HG03175 (cell line): Measurements from ENCODE around the gene IQSEC3.
A peak's percentile ranks its signal among the peaks of the same experiment; 100 is the strongest.
"Not testable (repeated sequence)": the region's sequence is repeated elsewhere in the genome, so short reads cannot be mapped to it uniquely, and the experiment has no call there.

Experiments used
- ATAC-seq: cut with Tn5 transposase; IDR thresholded peaks from one replicate; pipeline ENCODE4 v1.9.1; 2021; ENCODE audit warnings: mild to moderate bottlenecking, moderate library complexity; ENCODE audit not compliant: unreplicated experiment

The IQSEC3 gene

DNA sequence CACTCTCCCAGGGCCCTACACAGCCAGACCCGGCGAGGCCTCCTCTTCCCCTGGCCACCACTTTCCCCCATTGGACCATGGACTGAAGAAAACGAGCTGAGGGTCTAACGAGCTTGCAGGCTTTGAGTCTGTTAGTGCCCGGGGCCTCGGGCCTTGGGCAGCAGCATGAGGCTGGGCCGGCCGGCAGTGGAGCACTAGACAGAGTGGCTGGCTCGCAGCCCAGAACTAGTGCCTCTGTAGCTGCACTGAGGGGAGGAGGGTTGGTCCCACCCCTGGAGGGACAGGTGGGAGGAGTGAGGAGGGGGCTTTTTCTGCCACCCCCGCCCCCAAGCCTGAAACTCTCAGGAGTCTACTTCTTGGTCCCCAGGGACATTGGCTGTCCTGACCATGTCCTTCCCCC, 108.7 kb downstream of the IQSEC3 start:
- ATAC-seq: no peak

DNA sequence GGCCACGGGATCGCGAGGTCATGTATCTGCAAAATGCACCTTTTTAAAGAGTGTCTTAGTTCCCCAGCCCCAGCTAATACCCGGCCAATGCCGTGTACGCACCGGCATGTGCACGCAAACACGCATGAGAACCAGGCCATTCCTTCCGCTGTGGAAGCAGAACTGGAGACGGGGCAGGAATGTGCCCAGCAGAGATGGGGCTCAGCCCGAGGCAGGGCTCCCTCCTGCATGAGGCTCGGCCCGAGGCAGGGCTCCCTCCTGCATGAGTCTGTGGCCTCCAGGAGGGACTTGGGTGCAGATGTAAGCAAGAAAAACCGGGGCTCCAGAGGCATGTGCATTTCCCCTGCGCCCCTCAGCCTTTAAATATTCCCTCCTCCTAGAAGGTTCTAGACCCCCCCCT, 109.2 kb downstream of the IQSEC3 start:
- ATAC-seq: no peak

DNA sequence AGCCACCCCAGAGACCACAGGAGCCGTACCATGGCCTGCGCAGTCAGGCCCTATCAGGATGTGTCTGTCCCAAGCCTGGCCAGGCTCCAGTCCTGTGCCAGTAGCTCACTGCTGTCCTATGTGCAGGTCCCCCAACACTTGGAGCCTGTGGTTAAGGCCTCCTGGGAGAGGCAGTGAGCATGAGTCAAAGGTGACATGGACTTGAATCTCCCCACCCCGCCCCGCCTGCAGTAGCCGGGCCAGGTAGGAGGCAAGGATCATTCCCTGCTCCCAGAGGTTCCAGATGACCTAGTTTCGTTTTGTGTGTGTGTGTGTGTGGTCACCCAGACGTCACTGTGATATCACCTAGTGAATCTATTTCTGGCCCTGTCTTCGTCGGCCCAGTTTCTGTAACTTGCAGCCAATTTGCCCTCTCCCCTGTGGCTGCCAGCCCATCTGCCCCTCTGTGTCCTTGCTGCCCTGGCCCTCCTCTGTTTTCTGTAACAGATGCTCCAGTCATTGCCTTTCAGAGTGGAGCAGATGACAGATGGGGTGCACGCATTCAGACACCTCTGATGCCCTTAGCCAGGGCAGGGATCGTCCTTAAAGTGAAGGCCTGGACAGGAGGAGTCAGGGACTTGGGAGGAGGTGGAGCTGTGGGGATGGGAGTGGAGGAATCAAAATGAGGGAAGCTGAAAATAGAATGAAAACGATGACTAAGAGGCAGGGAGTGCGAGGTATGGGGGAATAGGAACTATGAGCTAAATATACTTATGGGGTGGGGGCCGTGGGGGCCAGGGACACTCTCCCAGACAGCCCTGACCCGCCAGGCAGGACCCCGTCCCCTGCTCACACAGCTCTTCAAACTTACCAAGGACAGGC, 110.0 kb downstream of the IQSEC3 start:
- no peak for ATAC-seq

DNA sequence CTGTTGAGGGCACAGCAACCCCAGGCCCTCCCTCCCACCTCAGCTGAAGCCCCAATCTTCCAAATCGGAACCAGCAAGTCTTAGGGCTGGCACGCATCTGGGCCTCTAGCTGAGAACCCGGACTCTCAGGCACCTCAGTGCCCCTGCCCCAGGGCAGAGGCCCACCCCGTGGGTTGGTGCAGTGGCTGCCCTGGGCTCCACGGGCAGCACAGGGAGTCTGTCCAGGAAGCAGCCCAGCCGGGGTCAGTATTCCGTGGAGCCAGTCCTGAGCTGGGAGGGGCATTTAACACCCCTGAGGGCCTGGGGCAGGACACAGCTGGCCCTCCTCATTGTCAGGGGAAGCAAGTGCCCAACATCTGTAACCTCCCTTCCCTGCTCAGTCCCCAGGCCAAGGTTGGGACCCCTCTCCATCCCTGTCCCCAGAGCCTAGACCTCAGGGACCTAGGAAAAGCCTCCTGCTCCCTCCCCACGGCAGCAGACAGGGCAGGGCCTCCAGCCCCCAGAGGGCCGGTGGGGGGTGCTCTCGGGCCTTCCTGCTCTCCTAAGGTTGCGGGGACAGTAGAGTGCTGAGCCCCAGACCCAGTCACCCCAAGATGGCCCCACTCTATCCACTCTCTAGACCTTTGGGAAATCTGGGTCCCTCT, 110.9 kb downstream of the IQSEC3 start:
- ATAC-seq: no peak

DNA sequence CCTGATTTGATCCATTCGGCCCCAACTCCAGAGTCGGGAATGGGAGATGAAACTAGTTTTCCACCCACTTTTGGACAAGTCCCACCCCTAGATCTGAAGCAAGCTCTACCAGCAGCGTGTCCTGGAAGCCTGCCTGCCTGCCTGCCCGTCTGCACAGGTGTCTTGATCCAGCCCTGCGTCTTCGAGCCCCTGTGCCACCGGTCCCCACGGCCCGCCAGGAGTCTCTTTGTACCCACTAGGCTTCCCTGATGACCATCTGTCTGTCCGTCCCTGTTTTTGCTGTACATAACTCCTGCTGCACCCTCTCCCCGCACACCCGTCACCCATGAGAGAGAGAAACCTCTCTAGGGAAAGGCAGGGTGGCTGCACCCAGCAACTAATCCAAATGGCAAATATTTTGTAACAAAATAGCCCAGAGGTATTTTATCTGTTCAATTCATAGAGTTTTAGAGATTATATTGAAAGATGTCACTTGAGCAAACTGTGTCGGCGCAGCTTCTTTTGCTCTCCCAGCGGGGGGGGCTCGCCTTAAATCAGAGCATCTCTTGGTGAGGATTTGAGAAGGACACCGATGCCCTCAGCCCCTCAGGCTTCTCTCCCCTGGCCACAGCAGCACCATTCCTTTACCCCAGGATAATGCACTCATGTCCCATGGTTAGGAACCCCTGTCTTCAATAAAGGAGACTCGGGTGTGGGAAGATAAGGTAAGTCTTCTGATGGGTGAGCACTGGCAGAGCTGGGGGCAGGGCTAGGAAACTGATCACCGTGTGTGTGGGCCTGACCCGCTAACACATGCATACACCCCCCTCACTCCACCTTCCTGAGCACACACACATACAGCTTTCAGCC, 111.6 kb downstream of the IQSEC3 start:
- no peak for ATAC-seq

DNA sequence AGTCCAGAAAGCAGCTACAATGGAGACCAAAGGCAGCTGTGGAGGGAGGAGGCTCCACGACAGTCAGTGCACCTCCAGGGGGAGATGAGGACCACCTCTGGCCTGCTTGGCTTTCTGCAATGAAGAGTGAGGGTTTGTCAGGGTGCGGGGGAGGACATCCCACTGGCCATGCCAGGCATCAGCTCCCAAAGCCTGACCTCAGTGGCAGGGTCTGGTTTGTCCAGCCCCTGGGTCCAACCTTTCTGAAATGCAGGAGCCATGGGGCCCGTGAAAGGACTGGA, 112.2 kb downstream of the IQSEC3 start:
- ATAC-seq: no peak

DNA sequence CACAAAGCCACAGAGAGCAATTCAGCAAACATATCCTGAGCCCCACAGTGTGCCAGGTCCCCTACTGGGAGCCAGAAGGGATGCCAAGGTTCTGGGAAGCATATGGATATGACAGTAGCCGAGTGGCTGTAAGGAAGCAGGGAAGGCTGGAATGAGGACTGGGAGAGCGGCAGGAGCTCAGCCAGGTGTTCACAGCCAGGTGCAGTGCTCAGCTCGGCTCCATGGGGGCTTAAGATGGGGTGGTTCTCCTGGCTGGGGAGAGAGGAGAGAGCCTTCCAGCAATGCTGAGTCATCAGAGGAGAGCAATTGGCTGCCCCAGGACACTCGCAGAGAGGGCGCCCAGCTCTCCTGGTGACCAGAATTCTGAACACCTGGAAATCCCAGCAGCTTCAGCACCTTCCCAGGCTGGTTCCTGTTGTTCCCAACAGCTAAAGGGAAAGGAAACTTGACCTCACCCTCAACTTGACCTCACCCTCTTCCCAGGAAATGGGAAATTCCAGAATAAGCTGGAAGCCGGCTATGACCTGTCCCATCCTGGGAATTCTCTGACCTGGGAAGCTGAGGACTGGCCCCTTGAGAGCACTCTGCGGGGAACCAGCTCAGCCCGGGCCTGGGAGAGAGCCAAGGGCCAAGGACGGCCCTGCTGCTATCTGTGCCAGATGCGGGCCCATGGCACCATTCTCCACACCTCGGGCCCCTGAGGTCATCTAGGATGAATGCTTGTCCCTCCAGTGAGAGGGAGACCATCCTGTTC, 112.7 kb downstream of the IQSEC3 start:
- no peak for ATAC-seq

DNA sequence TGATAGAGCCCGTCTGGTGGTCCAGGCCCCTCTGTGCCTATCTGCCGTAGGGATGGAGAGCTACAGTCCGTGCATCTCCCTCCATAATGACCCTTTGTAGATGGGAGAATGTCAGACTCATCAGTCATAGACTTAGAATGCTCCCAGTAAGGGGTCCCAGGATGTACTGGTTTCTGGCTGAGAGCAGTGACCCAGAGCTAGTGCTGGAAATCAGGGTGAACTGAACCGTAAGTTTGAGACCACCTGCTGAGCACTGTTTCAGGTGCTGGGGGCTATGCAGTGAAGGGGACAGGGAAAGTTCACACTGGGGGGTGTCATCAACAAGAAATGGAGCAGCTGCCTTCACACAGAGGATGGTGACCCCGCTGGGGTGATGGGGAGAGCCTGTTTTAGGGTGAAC, 113.3 kb downstream of the IQSEC3 start:
- ATAC-seq: no peak

DNA sequence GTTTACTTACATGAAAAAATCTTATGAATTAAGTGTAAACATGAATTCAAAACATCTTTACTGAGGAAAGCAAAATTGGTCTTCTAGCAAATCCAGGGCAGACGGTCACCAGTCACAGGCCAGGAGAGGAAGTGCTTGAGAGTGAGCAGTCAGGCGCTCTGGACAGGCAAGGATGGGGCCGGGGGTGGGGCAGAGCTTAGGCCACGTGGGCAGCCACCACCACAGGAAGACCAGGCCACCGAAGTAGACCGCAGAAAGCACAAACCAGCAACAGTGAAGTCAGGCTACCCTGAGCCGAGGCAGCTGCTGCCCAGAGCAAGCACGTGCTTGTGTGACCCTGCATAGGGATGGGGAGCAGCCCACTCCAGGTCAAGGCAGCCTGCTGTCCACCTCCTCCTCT, 113.9 kb downstream of the IQSEC3 start:
- ATAC-seq: no peak

DNA sequence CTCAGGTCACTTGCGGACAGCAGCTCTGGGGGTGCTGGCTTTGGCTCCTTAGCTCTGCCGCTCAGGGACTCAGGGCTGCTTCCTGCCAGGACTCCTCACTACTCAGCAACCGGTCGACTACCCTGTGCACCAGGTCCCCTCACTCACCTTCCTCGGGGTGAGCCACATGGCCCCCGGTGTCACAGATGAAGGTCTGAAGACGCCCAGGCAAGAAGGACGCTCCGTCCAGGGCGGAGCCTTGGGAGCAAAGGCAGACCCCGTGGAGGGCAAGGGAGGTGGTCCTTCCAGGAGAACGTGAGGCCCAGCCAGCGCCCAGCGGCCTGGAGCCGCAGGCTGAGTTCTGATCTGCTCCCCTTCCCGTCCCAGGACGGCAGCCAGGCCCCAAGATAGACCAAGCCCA, 115.4 kb downstream of the IQSEC3 start:
- no peak for ATAC-seq

DNA sequence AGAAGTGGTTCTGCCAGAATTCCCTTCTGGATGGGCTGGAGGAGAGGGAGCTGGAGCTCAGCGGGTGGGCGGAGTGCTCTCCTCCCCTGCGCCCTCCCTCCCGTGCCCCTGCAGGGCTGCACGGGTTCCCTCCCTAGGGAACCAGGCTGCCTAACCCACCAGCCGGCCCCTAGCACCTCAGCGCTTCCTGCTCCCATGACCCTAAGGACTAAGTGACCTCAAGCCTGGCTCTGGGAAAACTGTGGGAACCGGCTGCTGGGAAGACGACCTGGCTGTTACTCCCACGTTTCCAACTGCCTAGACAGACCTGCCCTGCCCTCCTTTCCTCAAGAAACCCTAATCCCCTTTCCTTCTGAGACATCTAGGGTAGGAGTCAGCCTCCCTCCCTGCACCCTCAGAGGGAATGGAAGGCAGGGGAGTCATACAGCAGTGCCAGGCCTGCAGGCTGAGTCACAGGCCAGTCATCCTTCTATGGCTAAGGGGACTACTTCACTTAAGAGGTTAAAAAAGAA, 115.9 kb downstream of the IQSEC3 start:
- ATAC-seq: no peak

DNA sequence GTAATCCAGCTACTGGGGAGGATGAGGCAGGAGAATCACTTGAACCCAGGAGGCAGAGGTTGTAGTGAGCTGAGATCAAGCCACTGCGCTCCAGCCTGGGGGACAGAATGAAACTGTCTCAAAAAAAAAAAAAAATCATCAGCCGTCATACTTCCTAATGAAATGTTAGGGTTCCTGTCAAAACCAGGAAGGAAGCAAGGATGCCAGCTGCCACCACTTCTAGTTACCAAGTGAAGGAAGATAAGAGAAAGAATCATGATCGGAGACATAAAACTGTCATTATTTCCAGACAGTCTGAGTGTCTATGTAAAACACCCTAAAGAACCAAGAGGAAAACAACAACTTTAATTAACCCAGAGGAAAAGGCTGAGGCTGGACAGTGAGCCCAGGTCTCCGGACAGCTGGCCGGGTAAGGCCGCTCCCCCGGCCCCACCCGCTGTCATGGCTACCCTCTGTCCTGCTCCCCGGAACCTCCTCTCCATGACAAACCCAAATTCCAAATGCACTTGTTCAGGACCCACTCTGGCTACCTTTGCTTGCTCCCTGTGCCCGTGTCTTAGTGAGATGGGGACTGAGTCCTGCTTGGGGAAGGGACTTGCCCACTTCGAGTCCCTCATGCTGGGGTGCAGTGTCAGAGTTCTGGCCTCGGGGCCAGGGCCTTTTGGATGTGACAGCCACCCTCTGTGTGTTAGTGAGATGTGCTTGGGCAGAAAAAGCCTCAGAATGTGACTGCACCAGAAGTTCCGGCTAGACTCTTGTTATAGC, 118.4 kb downstream of the IQSEC3 start:
- no peak for ATAC-seq

DNA sequence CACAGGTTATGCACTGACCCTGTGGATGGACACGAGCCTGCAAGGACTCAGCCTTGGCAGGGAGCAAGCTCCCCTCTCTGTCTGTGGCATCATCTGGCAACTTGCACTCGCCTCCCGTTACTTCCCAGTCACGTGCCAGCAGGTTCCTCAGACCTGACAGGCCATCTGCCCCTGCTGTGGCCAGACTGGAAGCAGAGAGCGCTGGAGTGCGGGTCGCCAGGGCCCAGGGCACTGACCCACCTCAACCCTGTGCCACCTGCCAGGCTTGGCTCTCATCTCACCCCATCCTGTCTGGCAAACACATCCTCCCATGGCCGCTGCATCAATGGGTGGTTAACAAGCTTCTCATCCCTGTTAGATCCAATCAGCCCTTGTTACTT, 119.0 kb downstream of the IQSEC3 start:
- ATAC-seq: no peak

DNA sequence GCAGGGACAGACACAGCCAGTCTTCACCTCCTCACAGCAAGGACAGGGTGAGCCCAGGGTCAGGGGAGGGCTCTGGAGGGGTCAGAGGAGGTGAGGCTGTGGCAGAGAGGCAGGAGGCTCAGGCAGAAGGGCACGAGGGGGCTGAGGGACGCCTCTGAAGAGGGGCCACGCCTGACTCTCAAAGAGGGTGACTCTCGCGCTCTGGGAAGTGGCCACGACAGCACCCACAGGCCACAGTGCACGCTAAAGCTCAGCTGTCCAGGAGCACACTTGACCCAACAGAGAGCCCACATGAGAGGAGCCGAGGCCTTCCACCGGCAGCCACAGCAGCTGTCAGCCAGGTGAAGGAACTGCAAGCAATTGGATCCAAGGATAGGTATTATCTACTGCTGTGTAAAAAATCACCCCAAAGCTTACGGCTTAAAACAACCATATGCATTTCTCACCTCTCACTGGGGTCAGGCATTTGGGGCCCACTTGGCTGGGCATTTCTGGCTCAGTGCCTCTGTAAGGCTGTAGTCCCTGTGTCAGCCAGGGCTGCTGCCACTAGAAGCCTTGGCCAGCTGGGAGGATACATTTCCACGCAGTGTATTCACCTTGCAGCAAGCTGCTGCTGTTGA, 119.5 kb downstream of the IQSEC3 start:
- no peak for ATAC-seq

DNA sequence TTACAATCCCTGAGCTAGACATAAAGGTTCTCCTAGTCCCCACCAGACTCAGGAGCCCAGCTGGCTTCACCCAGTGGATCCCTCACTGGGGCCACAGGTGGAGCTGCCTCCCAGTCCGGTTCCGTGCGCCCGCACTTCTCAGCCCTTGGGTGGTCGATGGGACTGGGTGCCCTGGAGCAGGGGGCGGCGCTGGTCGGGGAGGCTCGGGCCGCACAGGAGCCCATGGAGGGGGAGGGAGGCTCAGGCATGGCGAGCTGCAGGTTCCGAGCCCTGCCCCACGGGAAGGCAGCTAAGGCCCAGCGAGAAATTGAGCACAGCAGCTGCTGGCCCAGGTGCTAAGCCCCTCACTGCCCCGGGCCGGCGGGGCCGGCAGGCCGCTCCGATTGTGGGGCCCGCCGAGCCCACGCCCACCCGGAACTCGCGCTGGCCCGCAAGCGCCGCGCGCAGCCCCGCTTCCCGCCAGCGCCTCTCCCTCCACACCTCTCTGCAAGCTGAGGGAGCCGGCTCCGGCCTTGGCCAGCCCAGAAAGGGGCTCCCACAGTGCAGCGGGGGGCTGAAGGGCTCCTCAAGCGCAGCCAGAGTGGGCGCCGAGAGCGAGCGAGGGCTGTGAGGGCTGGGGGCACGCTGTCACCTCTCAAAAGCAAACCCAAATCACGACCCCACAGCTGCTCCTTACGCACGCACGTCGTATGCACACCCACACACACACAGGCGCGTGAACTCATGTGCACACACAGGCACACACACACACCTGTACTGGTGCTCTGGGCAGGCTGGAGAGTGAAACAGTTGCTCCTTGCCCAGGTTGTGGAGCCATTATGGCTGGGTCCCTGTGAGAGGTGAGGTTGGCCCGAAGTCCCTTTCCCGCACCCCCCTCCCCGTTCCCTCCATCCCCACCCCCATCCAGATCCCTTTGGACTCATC, 121.7 kb downstream of the IQSEC3 start:
- ATAC-seq: not testable (repeated sequence)

DNA sequence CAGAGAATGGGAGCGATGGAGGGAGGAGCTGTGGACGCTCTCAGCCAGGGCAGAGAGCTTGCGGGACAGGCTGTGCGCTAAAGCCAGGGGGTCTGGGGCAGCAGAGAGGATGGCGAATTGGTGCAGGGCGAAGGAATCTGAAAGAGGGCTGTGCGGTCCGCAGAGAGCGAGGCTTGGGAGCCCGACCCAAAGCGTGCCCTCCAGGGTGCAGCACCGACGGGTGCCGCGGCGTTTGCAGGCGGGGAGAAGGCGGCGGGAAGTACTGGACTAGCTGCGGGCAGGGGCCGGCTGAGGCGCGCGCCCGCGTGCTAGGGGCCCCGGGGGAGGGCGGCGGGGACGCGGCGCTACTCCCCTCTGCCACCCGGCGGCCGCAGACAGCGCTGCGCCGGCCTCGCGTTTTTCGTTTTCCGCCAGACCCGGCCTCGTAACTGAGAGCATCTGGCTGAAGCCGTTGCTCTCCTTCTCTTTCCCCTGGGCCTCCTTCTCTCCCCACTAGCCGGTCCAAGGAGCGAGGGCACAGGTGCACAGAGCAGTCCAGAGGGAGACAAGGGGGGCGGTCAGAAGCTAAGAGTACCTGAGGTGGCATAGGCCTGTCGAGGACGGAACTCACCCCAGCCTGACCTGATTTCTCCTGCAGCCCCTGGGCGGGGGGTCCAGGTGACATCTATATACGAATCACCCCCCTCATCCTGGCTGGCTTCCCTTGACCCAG, 122.5 kb downstream of the IQSEC3 start:
- peak; percentile 56 for ATAC-seq

DNA sequence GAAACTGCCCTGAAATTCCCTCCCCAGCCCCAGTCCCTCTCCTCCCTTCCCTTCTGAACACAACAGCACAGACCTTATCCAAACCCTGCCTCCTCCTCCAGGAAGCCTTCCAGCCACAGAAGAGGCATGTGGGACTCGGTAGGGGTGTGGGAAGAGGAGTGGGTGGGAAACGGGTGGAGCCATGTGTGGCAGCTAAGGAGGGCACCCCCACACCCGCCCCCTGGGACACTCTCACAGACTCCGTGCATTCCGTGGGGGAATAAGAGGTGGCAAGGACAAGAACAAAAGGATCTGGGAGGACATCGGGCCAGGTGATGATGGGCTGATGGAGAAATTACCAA, 123.0 kb downstream of the IQSEC3 start:
- no peak for ATAC-seq

DNA sequence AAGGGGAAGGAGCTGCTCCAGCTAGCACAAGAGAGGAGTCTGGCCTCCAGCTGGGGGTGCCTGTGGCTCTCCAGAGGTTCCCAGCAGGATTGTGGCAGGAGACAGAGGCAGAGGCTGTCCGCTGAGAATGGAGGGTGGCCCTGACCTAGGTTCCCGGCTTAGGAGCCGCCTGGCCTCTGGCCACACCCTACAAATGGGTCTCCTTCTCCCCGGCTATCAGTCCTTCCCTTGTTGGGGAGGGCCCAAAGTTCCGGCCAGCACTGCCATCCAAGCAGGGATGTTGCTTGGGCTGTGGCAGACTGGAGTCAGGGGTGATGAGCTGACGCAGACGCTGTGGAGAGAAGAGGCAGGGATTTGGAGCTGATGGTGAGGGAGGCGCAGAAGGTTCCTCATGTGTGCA, 124.3 kb downstream of the IQSEC3 start:
- ATAC-seq: no peak
